Thymus (tissue), 14 donors: Measurements from ENCODE around the gene PABPC3. TPM values are rescaled to one million over a fixed set of nuclear protein-coding genes. Genes with fewer than 3 reads are reported as not detected.
A peak's percentile ranks its signal among the peaks of the same experiment; 100 is the strongest.

Experiments
- DNase-seq, 9 donors: peaks; one replicate each; pipeline ENCODE4 v3.0.0-alpha.2; 2013; ENCODE audit warnings: low spot score in 9 of 9, low read depth in 6 of 9, missing footprints in 1 of 9
- H3K27ac ChIP-seq, 2 donors: one replicate each; pipeline ENCODE4 v1.5.1; 2013; ENCODE audit warnings: control low read depth in 1 of 2, low read depth in 1 of 2, low read length in 1 of 2, mild to moderate bottlenecking in 1 of 2, moderate library complexity in 1 of 2
- H3K27me3 ChIP-seq, 2 donors: one replicate each; pipeline ENCODE4 v1.5.1; 2013; ENCODE audit warnings: low read length in 1 of 2; ENCODE audit not compliant: control insufficient read depth in 2 of 2, insufficient read depth in 1 of 2
- H3K36me3 ChIP-seq, 2 donors: one replicate each; pipeline ENCODE4 v1.5.1; 2013; ENCODE audit warnings: low read length in 1 of 2, mild to moderate bottlenecking in 1 of 2, moderate library complexity in 1 of 2; ENCODE audit not compliant: control insufficient read depth in 2 of 2, insufficient read depth in 2 of 2
- H3K4me1 ChIP-seq, 2 donors: one replicate each; pipeline ENCODE4 v1.5.1; 2013; ENCODE audit warnings: low read length in 2 of 2; ENCODE audit not compliant: control insufficient read depth in 2 of 2, insufficient read depth in 2 of 2
- H3K4me3 ChIP-seq, 2 donors: one replicate each; pipeline ENCODE4 v1.5.1; 2013; ENCODE audit warnings: low read length in 2 of 2, control low read depth in 1 of 2, mild to moderate bottlenecking in 1 of 2
- H3K9me3 ChIP-seq, 2 donors: one replicate each; pipeline ENCODE4 v1.5.1; 2013; ENCODE audit warnings: low read length in 1 of 2, mild to moderate bottlenecking in 1 of 2; ENCODE audit not compliant: control insufficient read depth in 2 of 2, insufficient read depth in 1 of 2
- WGBS: extraction: QIAGEN DNeasy Blood & Tissue Kit; methylation state at CpG from one replicate; pipeline ENCODE4 v1.1.7; 2013; 5-methylcytosine and 5-hydroxymethylcytosine counted together
- long read RNA-seq, 10 donors: transcript quantifications; one replicate each; lab custom pipeline, GENCODE V29; 2026
- polyA plus RNA-seq: library from polyadenylated mRNA; stranded (reverse); fragments of 200-250 nt; gene quantifications from one replicate; pipeline ENCODE4 v1.2.3, GENCODE V29; 2013
- total RNA-seq: library from RNA; stranded (reverse); fragments of 120-200 nt; gene quantifications from one replicate; pipeline ENCODE4 v1.2.4, GENCODE V29; 2013
- donor health status: healthy.

PABPC3 gene
- total RNA-seq (0.09 TPM), polyA plus RNA-seq (0.09 TPM)
- long read RNA-seq, donor 1, result 0 reads
- long read RNA-seq, donor 2, result 0 reads
- long read RNA-seq, donor 3, result 0 reads
- long read RNA-seq, donor 4, result 0 reads
- long read RNA-seq, donor 5, result 0 reads
- long read RNA-seq, donor 6, result 0 reads
- long read RNA-seq, donor 7, partial matches to known transcripts, result 0 of 2 reads
- long read RNA-seq, donor 7, other reads (novel, unspliced or antisense), result 0 of 2 reads
- long read RNA-seq, donor 8, result 0 reads
- long read RNA-seq, donor 9, result 0 reads
- long read RNA-seq, donor 10, partial matches to known transcripts, result 0 of 1 reads
- long read RNA-seq, donor 10, other reads (novel, unspliced or antisense), result 0 of 1 reads

DNA sequence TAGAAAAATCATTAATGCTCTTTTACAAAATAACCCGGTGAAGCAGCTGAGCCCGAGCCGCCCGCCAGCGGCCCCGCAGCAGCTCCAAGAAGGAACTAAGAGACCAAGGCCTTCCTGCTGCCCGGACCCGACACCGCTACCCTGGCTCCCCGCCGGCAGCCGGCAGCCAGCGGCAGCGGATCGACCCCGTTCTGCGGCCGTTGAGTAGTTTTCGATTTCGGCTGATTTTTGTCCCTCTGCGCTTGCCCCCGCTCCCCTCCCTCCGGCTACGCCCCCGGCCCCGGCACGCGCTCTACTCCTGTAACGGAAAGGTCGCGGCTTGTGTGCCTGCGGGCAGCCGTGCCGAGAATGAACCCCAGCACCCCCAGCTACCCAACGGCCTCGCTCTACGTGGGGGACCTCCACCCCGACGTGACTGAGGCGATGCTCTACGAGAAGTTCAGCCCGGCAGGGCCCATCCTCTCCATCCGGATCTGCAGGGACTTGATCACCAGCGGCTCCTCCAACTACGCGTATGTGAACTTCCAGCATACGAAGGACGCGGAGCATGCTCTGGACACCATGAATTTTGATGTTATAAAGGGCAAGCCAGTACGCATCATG, at the start of gene PABPC3:
PABPC3 (plus strand) TSS at position 286 of the 603 bp plus-strand sequence; CDS start at position 349, 63 bp downstream.
- Histone ChIP-seq H3K9me3 (no peaks in the 10 kb centered on the region), H3K4me1 (no peaks in the 10 kb centered on the region), H3K4me3 (peak within 1 kb of the TSS in 1 of 2 donors; percentile 33), H3K36me3 (no peaks in the 10 kb centered on the region), H3K27me3 (peaks cover 8 to 29% of the 10 kb centered on the region in 2 donors), H3K27ac (no peak within 1 kb of the TSS)
- no peak for DNase-seq
- 25% methylated on average over 50 of the region's 50 CpGs for WGBS

DNA sequence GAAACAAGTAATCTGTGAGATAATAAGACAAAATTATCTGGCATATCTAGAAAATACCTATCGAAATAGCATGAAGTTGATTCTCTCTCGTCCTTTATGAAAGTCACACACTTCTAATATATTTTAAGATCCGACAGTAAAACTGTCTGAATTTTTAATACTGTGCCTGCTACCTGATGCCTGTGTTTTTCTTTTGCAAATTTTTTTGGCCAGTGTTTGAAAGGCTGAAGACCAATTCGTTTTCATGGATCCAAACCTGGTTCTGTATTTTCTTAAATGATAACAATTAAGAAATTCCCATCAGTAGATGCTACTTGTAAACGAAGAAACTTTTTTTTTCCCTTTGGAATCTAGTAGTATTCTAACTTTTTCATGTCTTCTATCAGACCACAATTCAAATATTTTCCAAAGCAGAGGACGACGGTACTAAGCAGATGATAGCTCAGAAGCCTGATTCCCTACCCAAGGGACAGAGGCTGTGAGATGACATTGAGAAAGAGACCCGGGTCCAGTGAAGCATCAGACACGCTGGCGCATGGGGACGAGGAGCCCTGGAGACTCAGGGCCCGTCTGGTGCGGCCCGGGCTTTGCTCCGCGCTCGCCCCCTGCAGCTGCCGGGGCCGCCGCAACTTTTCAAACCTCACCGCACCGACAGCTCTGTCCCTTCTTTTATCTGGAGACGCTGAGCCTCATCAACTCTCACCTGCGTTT, 49.5 kb upstream of the PABPC3 start:
- Histone ChIP-seq H3K9me3 (no peaks in the 10 kb centered on the region), H3K27ac (no peak overlapping the region), H3K36me3 (no peaks in the 10 kb centered on the region), H3K27me3 (peaks cover 16 to 54% of the 10 kb centered on the region in 2 donors), H3K4me1 (no peaks in the 10 kb centered on the region), H3K4me3 (no peak overlapping the region)
- DNase-seq, result no peak
- WGBS, result 16% methylated on average over 24 of the region's 24 CpGs

DNA sequence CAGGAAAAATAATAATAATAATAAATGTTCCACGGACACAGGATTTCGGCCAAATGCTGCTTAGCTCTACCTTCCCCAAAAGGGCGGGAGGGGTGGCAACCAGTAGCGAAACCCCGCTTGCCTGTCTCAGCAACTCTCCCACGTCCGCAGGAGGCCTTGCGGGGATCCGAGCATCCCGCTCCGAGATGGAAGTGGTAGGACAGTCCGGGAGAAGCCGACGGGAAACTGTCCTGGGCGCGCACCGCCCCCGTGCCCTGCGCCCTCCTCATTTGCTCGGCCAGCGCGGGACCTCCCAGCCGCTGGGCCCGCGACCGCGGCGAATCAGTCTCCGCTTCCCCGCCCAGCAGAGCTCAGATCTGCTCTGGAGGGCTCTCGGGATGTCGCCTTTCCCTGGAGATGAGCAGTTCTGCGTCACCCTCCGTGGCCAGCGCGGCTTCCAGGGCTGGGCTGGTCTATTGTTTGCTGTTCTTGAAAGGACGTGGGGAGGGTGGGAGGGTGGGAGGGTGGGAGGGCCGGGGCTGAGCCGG, 48.9 kb upstream of the PABPC3 start:
- no peak overlapping the region for H3K27ac ChIP-seq
- no peaks in the 10 kb centered on the region for H3K4me1 ChIP-seq
- peaks cover 16 to 54% of the 10 kb centered on the region in 2 donors for H3K27me3 ChIP-seq
- H3K9me3 ChIP-seq, result no peaks in the 10 kb centered on the region
- DNase-seq, result no peak
- no peak overlapping the region for H3K4me3 ChIP-seq
- no peaks in the 10 kb centered on the region for H3K36me3 ChIP-seq
- WGBS, result 3% methylated on average over 39 of the region's 39 CpGs

DNA sequence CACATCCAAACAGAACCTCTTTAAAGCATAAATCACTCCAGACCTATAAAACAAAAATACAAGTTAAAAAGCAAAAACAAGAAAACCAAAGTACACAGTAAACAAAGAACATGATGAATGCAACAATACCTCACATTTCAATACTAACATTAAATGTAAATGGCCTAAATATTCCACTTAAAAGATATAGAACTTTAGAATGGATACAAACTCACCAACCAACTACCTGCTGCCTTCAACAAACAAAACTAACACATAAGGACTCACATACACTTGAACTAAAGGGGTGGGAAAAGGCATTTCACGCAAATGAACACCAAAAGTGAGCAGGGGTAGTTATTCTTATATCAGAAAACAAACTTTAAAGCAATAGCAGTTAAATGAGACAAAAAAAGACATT, 44.9 kb upstream of the PABPC3 start:
- Histone ChIP-seq H3K27ac (no peak overlapping the region), H3K27me3 (peaks cover 9 to 33% of the 10 kb centered on the region in 2 donors), H3K9me3 (no peaks in the 10 kb centered on the region), H3K4me1 (no peaks in the 10 kb centered on the region), H3K36me3 (no peaks in the 10 kb centered on the region), H3K4me3 (no peak overlapping the region)
- WGBS, result 88% methylated on average over 1 of the region's 1 CpG
- DNase-seq, result no peak

DNA sequence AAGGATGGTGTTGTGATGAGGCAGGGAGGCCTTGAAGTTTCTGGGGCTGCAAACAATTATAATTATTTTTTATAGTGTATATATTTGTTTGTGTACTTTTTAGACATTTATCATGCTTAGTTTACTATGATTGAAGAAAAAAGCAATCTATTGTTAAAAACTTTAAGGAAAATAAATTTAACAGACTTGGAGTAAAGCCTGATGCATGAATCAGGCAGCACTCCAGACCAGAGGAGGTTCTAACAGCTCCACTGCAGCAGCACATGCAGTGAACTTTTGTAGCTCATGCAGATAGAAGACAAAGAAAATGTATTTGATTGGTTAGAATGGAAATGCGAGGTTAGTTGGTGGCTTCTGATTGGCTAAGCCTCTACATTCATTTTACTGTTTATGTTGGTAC, 36.8 kb upstream of the PABPC3 start:
- WGBS, result 95% methylated on average over 1 of the region's 1 CpG
- no peaks in the 10 kb centered on the region for H3K36me3 ChIP-seq
- no peaks in the 10 kb centered on the region for H3K4me1 ChIP-seq
- no peaks in the 10 kb centered on the region for H3K27me3 ChIP-seq
- DNase-seq, result no peak
- H3K27ac ChIP-seq, result no peak overlapping the region
- no peaks in the 10 kb centered on the region for H3K9me3 ChIP-seq
- no peak overlapping the region for H3K4me3 ChIP-seq

DNA sequence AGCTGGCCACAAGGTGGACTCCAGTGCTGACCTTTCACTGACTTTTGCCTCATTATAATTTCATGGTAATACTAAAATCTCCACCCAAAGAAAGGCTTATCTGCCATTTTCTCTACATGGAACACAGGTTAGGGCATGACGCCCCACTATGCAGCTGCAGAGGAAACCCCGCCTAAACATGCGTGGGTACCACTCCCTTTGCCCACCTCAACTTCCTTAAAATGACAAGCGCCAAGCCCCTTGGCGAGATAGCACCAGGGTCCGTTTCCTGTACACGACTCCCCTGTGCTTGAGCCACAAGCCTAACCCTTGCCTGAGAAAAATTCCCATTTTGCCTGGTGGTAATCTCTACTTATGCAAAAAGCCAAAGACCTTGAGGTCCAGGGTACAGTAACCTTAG, 36.0 kb upstream of the PABPC3 start:
- H3K27ac ChIP-seq, result no peak overlapping the region
- no peaks in the 10 kb centered on the region for H3K9me3 ChIP-seq
- no peaks in the 10 kb centered on the region for H3K36me3 ChIP-seq
- H3K27me3 ChIP-seq, result no peaks in the 10 kb centered on the region
- 21% methylated on average over 7 of the region's 7 CpGs for WGBS
- no peak overlapping the region for H3K4me3 ChIP-seq
- no peaks in the 10 kb centered on the region for H3K4me1 ChIP-seq
- DNase-seq, result no peak

DNA sequence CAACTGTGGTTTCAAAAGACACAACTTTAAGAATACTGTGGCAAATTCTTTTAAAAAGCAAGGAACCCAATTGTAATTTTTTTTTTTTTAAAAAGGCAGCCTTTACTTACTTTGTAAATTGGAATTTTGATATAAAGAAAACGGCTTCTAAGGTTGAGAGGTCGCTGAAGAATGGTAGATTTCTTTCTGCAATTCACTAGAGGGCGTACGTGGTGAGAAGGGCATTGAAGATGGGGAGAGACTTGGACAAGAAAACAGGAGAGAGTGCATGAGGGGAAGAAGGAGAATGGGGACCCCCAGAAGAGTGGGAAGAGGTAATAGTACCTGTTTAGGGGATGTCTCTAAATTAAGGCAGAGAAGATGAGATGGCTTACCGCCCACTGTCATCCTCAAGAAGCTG, 33.5 kb upstream of the PABPC3 start:
- no peaks in the 10 kb centered on the region for H3K9me3 ChIP-seq
- no peaks in the 10 kb centered on the region for H3K4me1 ChIP-seq
- H3K27me3 ChIP-seq, result peaks cover 0 to 2% of the 10 kb centered on the region in 2 donors
- H3K27ac ChIP-seq, result no peak overlapping the region
- 93% methylated on average over 5 of the region's 5 CpGs for WGBS
- no peak overlapping the region for H3K4me3 ChIP-seq
- DNase-seq, result no peak
- H3K36me3 ChIP-seq, result no peaks in the 10 kb centered on the region

DNA sequence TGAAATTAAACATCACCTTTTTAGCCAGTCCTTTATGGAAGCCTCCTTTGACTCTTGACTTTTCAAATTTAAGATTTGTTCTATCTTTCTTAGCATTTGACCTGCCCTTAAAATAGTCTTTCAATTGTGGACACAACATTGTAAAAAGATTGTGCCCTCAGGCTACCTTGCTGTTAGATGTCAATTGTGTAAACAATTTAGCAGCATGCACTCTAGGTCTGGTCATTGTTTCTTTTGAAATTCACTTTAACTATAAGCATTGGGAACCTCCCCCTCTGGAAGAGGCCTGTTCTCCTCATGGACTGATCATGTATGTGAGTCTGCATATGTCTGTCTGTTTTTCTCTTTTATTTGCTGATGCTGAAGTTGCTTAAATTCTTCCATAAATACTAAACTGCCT, 31.5 kb upstream of the PABPC3 start:
- H3K9me3 ChIP-seq, result peaks cover 0 to 3% of the 10 kb centered on the region in 2 donors
- no peak overlapping the region for H3K4me3 ChIP-seq
- no peak overlapping the region for H3K27ac ChIP-seq
- H3K36me3 ChIP-seq, result no peaks in the 10 kb centered on the region
- no peak for DNase-seq
- H3K27me3 ChIP-seq, result peaks cover 0 to 2% of the 10 kb centered on the region in 2 donors
- no peaks in the 10 kb centered on the region for H3K4me1 ChIP-seq
